Activated CD4-positive, alpha-beta T cell treated with anti-CD3 and anti-CD28 coated beads for 24 hours (primary cell): Measurements from ENCODE around the gene HCFC1R1.

Experiments used
- DNase-seq, 2 donors: peaks; one replicate each; pipeline ENCODE4 v3.0.0-alpha.2; 2020; ENCODE audit warnings: low read depth in 2 of 2

Gene HCFC1R1

GRCh38 chr16:3020247-3020603 is 3.5 kb downstream of the HCFC1R1 start, which contains the start of gene TNFRSF12A:
Gene TNFRSF12A, plus strand, starts transcription at chr16:3020368. Its CDS starts 30 bp downstream, at chr16:3020398.
- DNase-seq: peak; percentile 39 to 59

GRCh38 chr16:3019594-3020246 is 4.0 kb downstream of the HCFC1R1 start:
- no peak for DNase-seq

GRCh38 chr16:3017794-3018506 is 5.8 kb downstream of the HCFC1R1 start, which contains the start of gene CLDN6:
Gene CLDN6, minus strand, starts transcription at chr16:3018183. Its CDS starts 2,162 bp downstream, at chr16:3016021.
- DNase-seq: no peak

- DNase-seq: no peak
Measured at GRCh38 chr16:3017344-3017743, 6.4 kb downstream of the HCFC1R1 start.

GRCh38 chr16:3015865-3016521 is 7.7 kb downstream of the HCFC1R1 start:
- no peak for DNase-seq

- no peak for DNase-seq
Measured at GRCh38 chr16:3014971-3015370, 8.8 kb downstream of the HCFC1R1 start.

GRCh38 chr16:3013998-3014690 is 9.6 kb downstream of the HCFC1R1 start:
- DNase-seq: no peak

- DNase-seq: no peak
Measured at GRCh38 chr16:3013491-3013951, 10.2 kb downstream of the HCFC1R1 start.

- no peak for DNase-seq
Measured at GRCh38 chr16:3012828-3013420, 10.8 kb downstream of the HCFC1R1 start, which contains the start of gene CLDN9. Gene CLDN9, plus strand, starts transcription at chr16:3012923. Its CDS starts 440 bp downstream, at chr16:3013363.

GRCh38 chr16:3012246-3012645 is 11.5 kb downstream of the HCFC1R1 start:
- no peak for DNase-seq

GRCh38 chr16:3010510-3010909 is 13.2 kb downstream of the HCFC1R1 start:
- DNase-seq: no peak

- DNase-seq: no peak
Measured at GRCh38 chr16:3009568-3010390, 14.0 kb downstream of the HCFC1R1 start.

GRCh38 chr16:3008690-3009037 is 15.1 kb downstream of the HCFC1R1 start:
- DNase-seq: no peak

- no peak for DNase-seq
Measured at GRCh38 chr16:3007957-3008689, 15.6 kb downstream of the HCFC1R1 start.

- DNase-seq: no peak
Measured at GRCh38 chr16:3007059-3007956, 16.4 kb downstream of the HCFC1R1 start.

- DNase-seq: no peak
Measured at GRCh38 chr16:3004781-3005284, 18.9 kb downstream of the HCFC1R1 start.

- DNase-seq: no peak
Measured at GRCh38 chr16:3004319-3004718, 19.4 kb downstream of the HCFC1R1 start.

GRCh38 chr16:3003582-3004270 is 20.0 kb downstream of the HCFC1R1 start:
- peak; percentile 91 to 94 for DNase-seq
